Measurements from ENCODE around the gene COPS7B. TPM values are rescaled to one million over a fixed set of nuclear protein-coding genes. Genes with fewer than 3 reads are reported as not detected.
"Not testable (repeated sequence)": the region's sequence is repeated elsewhere in the genome, so short reads cannot be mapped to it uniquely, and the experiment has no call there.

COPS7B gene
- total RNA-seq (32.1 TPM), polyA plus RNA-seq (33.2 TPM)

DNA sequence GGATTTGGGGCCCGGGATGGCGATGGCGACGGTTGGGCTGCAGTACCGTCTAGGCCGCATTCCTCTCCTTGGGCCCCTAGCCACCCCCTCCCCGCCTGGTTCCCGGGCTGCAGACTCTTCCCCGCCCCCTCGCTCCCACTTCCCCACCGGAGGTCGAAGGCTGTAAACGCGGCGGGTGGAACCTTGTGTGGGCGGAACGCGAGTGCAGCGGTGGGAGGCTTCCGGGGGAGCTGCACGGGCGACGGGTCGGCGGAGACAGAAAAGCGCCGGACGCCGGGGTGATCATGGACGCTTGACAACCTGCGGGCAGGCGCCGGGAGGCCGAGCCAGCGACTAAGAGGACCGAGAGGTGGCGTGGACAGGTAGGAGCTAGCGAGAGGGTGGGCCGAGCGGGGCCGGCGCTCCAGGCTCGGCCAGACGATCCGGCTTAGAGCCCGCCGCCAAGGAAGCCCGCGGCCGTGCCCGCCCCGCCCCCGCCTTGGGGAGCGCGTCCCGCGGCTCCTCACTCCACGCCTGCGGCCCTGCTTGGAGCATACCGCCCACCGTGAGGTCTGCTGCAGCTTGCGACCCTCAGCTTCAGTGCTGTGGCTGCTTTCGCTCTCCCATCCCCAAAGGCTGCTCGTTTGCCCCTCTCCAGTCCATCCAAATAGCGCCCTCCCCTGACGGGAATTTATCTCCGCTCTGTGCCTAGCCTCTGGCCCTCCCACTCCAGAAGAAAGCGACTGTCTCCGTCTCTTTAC lies at the start of gene COPS7B:
Gene COPS7B (plus strand): TSS at position 269 of the 740 bp plus-strand sequence. CDS start 2,126 bp downstream, outside the sequence.
- DNase-seq (ENCODE audit: extremely low spot score), result peak; percentile 64
- H3K36me3 ChIP-seq (ENCODE audit: insufficient read depth), result no peaks in the 10 kb centered on the region
- peak within 1 kb of the TSS; percentile 99 for H3K4me3 ChIP-seq (ENCODE audit: low read depth, low read length)
- H3K27ac ChIP-seq (ENCODE audit: low read depth), result peak within 1 kb of the TSS; percentile 14
- under 1% methylated on average over 69 of the region's 69 CpGs for WGBS
- peaks cover 5% of the 10 kb centered on the region for H3K4me1 ChIP-seq (ENCODE audit: insufficient read depth)

DNA sequence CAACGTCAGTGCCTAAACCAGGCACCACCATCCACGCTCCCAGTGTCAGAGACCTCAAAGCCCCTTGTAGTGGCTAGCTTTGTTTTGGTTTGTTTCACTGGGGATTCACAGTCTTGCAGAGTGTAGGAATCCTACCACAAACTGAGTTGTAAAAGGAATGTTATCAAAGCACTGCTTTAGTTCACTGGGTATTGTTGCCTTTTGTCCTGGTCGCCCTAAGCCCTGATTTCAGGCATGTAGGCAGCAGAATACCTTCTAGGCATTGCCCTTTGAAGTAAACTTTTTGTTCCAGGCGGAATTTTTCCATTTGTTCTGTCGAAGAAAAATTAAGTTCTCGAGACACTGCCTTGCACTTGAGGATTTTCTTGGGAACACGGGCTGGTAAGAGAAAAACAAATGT lies 48.5 kb upstream of the COPS7B start:
- H3K4me1 ChIP-seq (ENCODE audit: insufficient read depth), result no peaks in the 10 kb centered on the region
- H3K4me3 ChIP-seq (ENCODE audit: low read depth, low read length), result no peak overlapping the region
- peaks cover 2% of the 10 kb centered on the region for H3K36me3 ChIP-seq (ENCODE audit: insufficient read depth)
- no peak for DNase-seq (ENCODE audit: extremely low spot score)
- 93% methylated on average over 7 of the region's 7 CpGs for WGBS
- no peak overlapping the region for H3K27ac ChIP-seq (ENCODE audit: low read depth)

DNA sequence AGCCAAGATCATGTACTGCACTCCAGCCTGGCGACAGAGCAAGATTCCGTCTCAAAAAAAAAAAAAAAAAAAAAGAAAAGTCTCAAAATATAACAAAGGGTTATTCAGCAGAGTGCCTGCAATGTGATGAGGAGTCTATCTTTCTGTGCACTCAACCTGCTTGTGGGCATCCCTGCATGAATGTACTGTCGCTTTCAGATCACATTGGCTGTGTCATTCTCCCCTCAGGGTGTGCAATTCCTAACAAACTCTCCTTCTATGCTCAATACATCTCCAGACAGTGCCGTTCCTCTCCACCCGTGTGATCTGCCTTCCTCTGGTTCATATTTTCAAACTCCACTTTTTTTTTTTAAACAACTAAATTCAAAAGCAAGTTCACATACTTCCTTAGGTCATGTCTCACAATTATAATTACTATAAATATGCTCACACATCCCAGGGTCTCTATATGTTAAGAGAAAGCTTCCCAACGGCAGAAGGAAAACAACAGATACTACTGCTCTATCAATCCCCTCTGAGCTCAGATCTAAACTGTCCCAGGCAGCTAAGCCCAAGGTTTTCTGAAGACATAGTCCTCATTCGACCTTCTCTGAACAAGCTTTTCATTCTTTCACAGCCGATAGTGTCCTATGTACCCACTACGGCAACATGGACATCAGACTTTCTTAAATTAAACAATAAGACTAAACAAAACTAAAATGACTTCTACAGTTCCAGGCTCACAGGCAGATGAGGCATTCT lies 42.7 kb upstream of the COPS7B start:
- no peak for DNase-seq (ENCODE audit: extremely low spot score)
- 67% methylated on average over 9 of the region's 9 CpGs for WGBS
- H3K27ac ChIP-seq (ENCODE audit: low read depth), result no peak overlapping the region
- no peak overlapping the region for H3K4me3 ChIP-seq (ENCODE audit: low read depth, low read length)
- peaks cover 2% of the 10 kb centered on the region for H3K36me3 ChIP-seq (ENCODE audit: insufficient read depth)
- no peaks in the 10 kb centered on the region for H3K4me1 ChIP-seq (ENCODE audit: insufficient read depth)

DNA sequence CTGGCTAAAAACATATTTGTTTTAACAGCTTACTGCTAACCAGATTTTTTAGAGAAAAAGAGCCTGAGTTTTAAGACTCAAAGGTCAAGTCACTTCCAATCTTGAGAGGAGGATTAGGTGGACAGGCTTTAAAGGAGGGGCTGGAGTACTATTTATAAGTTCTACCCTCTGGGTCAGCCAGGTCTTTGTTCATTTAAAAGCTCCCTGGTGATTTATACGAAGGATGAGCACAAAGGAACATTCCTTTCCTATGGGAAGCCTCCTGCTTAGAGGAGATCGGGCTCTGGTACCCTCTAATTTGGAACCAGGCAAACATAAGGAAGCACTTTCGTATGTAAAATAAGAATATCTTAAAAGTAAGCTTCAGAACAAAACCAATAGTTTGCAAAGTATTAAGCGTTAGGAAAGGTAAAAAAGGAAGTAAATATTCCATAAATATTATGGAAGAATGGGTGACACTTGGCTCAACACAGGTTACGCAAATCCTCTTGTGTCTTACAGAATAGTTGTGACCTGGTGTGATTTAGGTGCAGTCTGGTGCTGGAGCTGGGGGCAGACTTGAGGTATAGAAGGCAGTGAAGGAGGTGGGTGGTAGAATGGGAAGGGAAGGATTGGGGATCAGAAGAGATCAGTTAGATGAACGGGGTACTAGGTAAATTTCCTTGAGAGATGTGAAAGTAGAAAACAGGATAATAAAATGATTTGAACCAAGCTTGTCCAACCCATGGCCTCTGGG lies 40.8 kb upstream of the COPS7B start:
- 72% methylated on average over 6 of the region's 6 CpGs for WGBS
- H3K4me1 ChIP-seq (ENCODE audit: insufficient read depth), result no peaks in the 10 kb centered on the region
- H3K36me3 ChIP-seq (ENCODE audit: insufficient read depth), result no peaks in the 10 kb centered on the region
- no peak overlapping the region for H3K27ac ChIP-seq (ENCODE audit: low read depth)
- DNase-seq (ENCODE audit: extremely low spot score), result no peak
- H3K4me3 ChIP-seq (ENCODE audit: low read depth, low read length), result no peak overlapping the region

DNA sequence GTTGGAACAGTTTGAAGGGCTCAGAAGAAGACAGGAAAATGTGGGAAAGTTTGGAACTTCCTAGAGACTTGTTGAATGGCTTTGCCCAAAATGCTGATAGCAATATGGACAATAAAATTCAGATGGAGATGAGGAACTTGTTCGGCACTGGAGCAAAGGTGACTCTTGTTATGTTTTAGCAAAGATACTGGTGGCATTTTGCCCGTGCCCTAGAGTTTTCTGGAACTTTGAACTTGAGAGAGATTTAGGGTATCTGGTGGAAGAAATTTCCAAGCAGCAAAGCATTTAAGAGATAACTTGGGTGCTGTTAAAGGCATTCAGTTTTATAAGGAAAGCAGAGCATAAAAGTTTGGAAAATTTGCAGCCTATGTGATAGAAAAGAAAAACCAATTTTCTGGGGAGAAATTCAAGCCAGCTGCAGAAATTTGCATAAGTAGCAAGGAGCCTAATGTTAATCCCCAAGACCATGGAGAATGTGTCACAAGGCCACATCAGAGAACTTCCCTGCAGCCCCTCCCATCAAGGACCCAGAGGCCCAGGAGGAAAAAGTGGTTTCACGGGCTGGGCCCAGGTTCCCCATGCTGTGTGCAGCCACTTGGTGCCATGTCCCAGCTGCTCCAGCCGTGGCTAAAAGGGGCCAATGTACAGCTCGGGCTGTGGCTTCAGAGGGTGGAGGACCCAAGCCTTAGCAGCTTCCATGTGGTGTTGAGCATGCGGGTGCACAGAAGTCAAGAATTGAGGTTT lies 37.9 kb upstream of the COPS7B start:
- H3K4me1 ChIP-seq (ENCODE audit: insufficient read depth); H3K36me3 ChIP-seq (ENCODE audit: insufficient read depth); DNase-seq (ENCODE audit: extremely low spot score); H3K27ac ChIP-seq (ENCODE audit: low read depth); H3K4me3 ChIP-seq (ENCODE audit: low read depth, low read length): not testable (repeated sequence)
- 86% methylated on average over 6 of the region's 6 CpGs for WGBS

DNA sequence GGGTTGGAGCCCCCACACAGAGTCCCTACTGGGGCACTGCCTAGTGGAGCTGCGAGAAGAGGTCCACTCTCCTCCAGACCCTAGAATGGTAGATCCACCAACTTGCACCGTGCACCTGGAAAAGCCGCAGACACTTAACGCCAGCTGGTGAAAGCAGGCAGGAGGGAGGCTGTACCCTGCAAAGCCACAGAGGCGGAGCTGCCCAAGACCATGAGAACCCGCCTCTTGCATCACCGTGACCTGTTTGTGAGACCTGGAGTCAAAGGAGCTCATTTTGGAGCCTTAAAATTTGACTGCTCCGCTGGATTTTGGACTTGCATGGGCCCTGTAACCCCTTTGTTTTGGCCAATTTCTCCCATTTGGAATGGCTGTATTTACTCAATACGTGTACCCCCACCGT lies 37.2 kb upstream of the COPS7B start:
- not testable (repeated sequence) for DNase-seq (ENCODE audit: extremely low spot score); H3K4me3 ChIP-seq (ENCODE audit: low read depth, low read length); H3K36me3 ChIP-seq (ENCODE audit: insufficient read depth); H3K4me1 ChIP-seq (ENCODE audit: insufficient read depth); H3K27ac ChIP-seq (ENCODE audit: low read depth)
- 87% methylated on average over 10 of the region's 10 CpGs for WGBS

DNA sequence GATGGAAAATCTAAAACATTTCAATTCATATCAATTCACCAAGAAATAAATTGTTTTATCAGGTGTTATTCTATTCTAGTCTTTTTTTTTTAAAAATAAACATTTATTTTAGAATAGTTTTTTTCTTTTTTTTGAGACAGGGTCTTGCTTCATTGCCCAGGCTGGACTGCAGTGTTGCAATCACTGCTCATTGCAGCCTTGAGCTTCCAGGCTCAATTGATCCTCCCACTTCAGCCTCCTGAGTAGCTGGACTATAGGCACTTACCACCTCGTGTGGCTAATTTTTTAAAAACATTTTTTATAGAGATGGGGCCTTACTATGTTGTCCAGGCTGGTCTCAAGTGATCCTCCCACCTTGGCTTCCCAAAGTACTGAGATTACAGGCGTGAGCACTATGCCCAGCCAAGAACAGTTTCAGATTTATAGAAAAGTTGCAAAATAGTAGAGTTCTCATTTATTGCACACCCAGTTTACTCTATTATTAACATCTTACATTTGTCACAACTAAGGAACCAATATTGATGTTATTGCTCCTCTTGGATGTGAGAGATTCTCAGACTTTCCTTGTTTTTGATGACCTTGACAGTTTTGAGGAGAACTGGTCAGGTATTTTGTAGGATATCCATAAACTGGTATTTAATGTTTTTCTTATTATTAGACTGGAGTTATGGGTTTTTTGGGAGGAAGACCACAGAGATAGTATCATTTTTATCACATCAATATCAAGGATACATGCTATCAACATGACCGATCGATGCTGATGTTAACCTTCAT lies 35.0 kb upstream of the COPS7B start:
- Histone ChIP-seq H3K4me3 (ENCODE audit: low read depth, low read length) (no peak overlapping the region), H3K36me3 (ENCODE audit: insufficient read depth) (no peaks in the 10 kb centered on the region), H3K4me1 (ENCODE audit: insufficient read depth) (no peaks in the 10 kb centered on the region), H3K27ac (ENCODE audit: low read depth) (no peak overlapping the region)
- no peak for DNase-seq (ENCODE audit: extremely low spot score)
- WGBS, result 89% methylated on average over 4 of the region's 4 CpGs

DNA sequence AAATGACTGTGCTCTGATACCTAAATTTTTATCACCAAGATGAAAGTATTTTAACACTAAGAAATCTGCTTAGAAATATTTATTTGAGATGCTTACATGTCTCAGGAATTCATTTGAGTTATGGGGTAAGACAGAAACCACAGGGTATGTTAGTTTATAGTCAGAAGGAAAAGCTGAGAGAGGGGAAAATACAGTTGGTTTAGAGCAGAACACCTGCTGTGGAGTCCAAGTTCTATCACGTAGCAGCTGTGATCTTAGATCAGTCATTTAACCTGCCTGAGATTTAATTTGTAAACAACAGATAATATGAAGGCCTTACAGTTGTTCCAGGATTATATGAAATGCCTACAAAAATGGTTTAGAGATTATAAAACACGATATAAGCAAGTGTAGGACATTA lies 34.2 kb upstream of the COPS7B start:
- WGBS, result 68% methylated on average over 2 of the region's 2 CpGs
- Histone ChIP-seq H3K4me1 (ENCODE audit: insufficient read depth) (no peaks in the 10 kb centered on the region), H3K27ac (ENCODE audit: low read depth) (no peak overlapping the region), H3K36me3 (ENCODE audit: insufficient read depth) (no peaks in the 10 kb centered on the region), H3K4me3 (ENCODE audit: low read depth, low read length) (no peak overlapping the region)
- no peak for DNase-seq (ENCODE audit: extremely low spot score)

DNA sequence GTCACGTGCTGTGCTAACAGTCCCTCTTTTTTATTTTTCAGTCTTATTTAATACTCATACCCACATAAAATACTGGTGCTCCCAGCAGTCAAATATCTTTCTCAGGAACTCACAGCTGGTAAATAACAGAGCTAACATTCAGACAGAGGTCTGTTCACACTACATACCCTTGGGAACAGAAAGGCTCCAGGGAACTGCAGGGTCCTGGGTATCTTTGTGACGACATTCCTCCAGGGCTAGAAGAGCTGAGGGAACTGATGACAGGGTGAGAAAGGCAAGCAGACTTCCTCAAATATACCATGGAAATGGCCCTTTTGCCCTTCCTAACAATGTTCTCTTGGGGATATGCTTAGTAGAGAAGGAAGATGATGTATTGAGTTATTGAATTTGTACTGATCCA lies 24.5 kb upstream of the COPS7B start:
- H3K36me3 ChIP-seq (ENCODE audit: insufficient read depth), result peaks cover 4% of the 10 kb centered on the region
- no peak overlapping the region for H3K4me3 ChIP-seq (ENCODE audit: low read depth, low read length)
- H3K4me1 ChIP-seq (ENCODE audit: insufficient read depth), result no peaks in the 10 kb centered on the region
- DNase-seq (ENCODE audit: extremely low spot score), result no peak
- H3K27ac ChIP-seq (ENCODE audit: low read depth), result no peak overlapping the region
- 86% methylated on average over 2 of the region's 2 CpGs for WGBS

DNA sequence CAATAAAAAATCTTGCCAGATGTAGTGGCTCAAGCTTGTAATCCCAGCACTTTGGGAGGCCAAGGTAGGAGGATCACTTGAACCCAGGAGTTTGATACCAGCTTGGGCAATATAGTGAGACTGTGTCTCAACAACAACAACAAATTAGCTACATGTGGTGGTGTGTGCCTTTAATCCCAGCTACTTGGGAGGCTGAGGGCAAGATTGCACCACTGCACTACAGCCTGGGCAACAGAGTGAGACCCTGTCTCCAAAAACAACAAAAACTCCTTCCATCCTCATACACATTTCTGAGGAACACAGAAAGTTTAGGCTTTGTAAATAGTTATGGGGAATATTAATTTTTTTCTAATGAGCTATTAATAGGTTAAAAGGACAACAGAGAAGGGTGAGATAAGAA lies 22.1 kb upstream of the COPS7B start:
- H3K27ac ChIP-seq (ENCODE audit: low read depth), result no peak overlapping the region
- no peak for DNase-seq (ENCODE audit: extremely low spot score)
- H3K36me3 ChIP-seq (ENCODE audit: insufficient read depth), result peaks cover 4% of the 10 kb centered on the region
- H3K4me1 ChIP-seq (ENCODE audit: insufficient read depth), result no peaks in the 10 kb centered on the region
- no peak overlapping the region for H3K4me3 ChIP-seq (ENCODE audit: low read depth, low read length)

DNA sequence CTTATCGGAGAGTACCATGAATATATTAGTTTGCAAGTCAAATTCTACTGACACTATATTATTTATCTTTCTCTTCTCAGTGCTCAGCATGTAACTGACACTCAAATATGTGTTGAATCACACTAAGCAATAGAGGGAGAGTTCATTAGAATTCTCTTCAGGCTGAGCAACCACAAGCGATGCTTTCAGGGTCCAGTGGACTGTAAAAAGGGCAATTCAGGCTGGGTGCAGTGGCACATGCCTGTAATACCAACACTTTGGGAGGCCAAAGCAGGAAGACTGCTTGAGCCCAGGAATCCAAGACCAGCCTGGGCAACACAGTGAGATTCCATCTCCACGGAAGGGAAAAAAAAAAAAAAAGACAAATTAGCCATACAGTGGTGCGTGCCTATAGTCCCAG lies 21.5 kb upstream of the COPS7B start:
- WGBS, result 89% methylated on average over 4 of the region's 4 CpGs
- no peak for DNase-seq (ENCODE audit: extremely low spot score)
- no peak overlapping the region for H3K27ac ChIP-seq (ENCODE audit: low read depth)
- H3K4me3 ChIP-seq (ENCODE audit: low read depth, low read length), result no peak overlapping the region
- peaks cover 4% of the 10 kb centered on the region for H3K36me3 ChIP-seq (ENCODE audit: insufficient read depth)
- H3K4me1 ChIP-seq (ENCODE audit: insufficient read depth), result no peaks in the 10 kb centered on the region

DNA sequence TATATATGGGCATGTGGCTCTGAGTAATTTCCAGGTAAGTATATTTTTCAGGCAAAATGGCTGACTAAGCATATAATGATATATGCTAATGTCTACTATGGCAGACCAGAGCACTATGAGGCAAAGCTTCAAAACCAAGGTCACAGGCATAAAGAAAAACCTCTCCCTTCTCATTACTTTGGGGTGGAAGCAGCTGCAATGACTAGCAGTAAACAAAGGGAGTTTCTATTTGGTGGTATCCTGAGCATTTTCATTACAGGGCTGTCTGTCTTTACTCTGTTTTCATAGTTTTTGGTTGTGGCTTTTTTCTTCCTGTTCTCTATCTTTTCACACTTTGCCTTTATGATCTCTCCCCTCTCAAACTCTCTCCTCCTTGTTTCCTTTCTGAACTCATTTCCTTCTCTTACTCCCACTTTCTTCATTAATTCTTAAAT lies 20.7 kb upstream of the COPS7B start:
- H3K4me3 ChIP-seq (ENCODE audit: low read depth, low read length), result no peak overlapping the region
- no peak for DNase-seq (ENCODE audit: extremely low spot score)
- H3K36me3 ChIP-seq (ENCODE audit: insufficient read depth), result peaks cover 2% of the 10 kb centered on the region
- no peak overlapping the region for H3K27ac ChIP-seq (ENCODE audit: low read depth)
- H3K4me1 ChIP-seq (ENCODE audit: insufficient read depth), result no peaks in the 10 kb centered on the region

Data from urinary bladder (tissue), 4 donors.